Right hindlimb (tissue), 1 donor: Measurements from ENCODE around the gene CACNG7.
"Not testable (repeated sequence)": the region's sequence is repeated elsewhere in the genome, so short reads cannot be mapped to it uniquely, and the experiment has no call there.

Source experiments
- DNase-seq: peaks from one replicate; pipeline ENCODE4 v3.0.0-alpha.2; 2018

The CACNG7 gene

GRCh38 chr19:53908935-53909415 lies at the start of gene CACNG7:
TSS of gene CACNG7 (plus strand) at chr19:53909278. CDS start at chr19:53912832, 3,554 bp downstream.
- DNase-seq: no peak

GRCh38 chr19:53864308-53864836 lies 44.7 kb upstream of the CACNG7 start:
- peak; percentile 45 for DNase-seq

- DNase-seq: no peak
Measured at GRCh38 chr19:53865523-53865917, 43.6 kb upstream of the CACNG7 start.

GRCh38 chr19:53865918-53866864 lies 42.9 kb upstream of the CACNG7 start:
- peak; percentile 93 for DNase-seq

GRCh38 chr19:53866865-53867224 lies 42.2 kb upstream of the CACNG7 start:
- DNase-seq: no peak

- DNase-seq: peak; percentile 100
Measured at GRCh38 chr19:53867225-53868090, 41.6 kb upstream of the CACNG7 start, which contains the start of gene MYADM. TSS of gene MYADM (plus strand) at chr19:53867883. CDS start at chr19:53873530, 5,647 bp downstream.

GRCh38 chr19:53868091-53868891 lies 40.8 kb upstream of the CACNG7 start:
- peak; percentile 75 for DNase-seq

GRCh38 chr19:53868892-53869804 lies 39.9 kb upstream of the CACNG7 start:
- peak; percentile 93 for DNase-seq

GRCh38 chr19:53869805-53870484 lies 39.1 kb upstream of the CACNG7 start:
- not testable (repeated sequence) for DNase-seq

- peak; percentile 27 for DNase-seq
Measured at GRCh38 chr19:53870485-53870844, 38.6 kb upstream of the CACNG7 start.

- DNase-seq: no peak
Measured at GRCh38 chr19:53871454-53871853, 37.6 kb upstream of the CACNG7 start.

- DNase-seq: no peak
Measured at GRCh38 chr19:53872762-53873161, 36.3 kb upstream of the CACNG7 start.

- DNase-seq: no peak
Measured at GRCh38 chr19:53873773-53874605, 35.1 kb upstream of the CACNG7 start.

GRCh38 chr19:53874606-53874990 lies 34.5 kb upstream of the CACNG7 start:
- DNase-seq: no peak

GRCh38 chr19:53875602-53876325 lies 33.3 kb upstream of the CACNG7 start:
- DNase-seq: no peak

- DNase-seq: no peak
Measured at GRCh38 chr19:53876651-53877224, 32.3 kb upstream of the CACNG7 start.

- DNase-seq: no peak
Measured at GRCh38 chr19:53877361-53877766, 31.7 kb upstream of the CACNG7 start.

GRCh38 chr19:53878776-53879139 lies 30.3 kb upstream of the CACNG7 start:
- DNase-seq: no peak
